Astrocyte (in vitro differentiated cells and primary cell): ENCODE results near the gene SUFU. TPM values are rescaled to one million over a fixed set of nuclear protein-coding genes. Genes with fewer than 3 reads are reported as not detected.

Experiments used
- DNase-seq: peaks from one replicate; pipeline ENCODE4 v3.0.0-alpha.2; 2010; ENCODE audit warnings: low read depth
- FAIRE-seq: peaks from 2 replicates; lab custom pipeline; 2011; peaks lifted over from hg19 to GRCh38; lab: Jason Lieb, UNC
- H2AFZ ChIP-seq: 2 replicates; pipeline ENCODE4 v1.6.0; 2012; ENCODE audit warnings: low read depth, low read length, inconsistent platforms
- H3K27ac ChIP-seq: 2 replicates; pipeline ENCODE4 v1.5.1; 2011; ENCODE audit warnings: low read depth, low read length, inconsistent platforms
- H3K27me3 ChIP-seq: 2 replicates; pipeline ENCODE4 v1.6.0; 2011; ENCODE audit warnings: low read length, inconsistent platforms; ENCODE audit not compliant: insufficient read depth
- H3K36me3 ChIP-seq: 2 replicates; pipeline ENCODE4 v1.5.1; 2011; ENCODE audit warnings: low read length, inconsistent platforms; ENCODE audit not compliant: insufficient read depth
- H3K4me1 ChIP-seq: 2 replicates; pipeline ENCODE4 v1.5.1; 2011; ENCODE audit warnings: low read length, inconsistent platforms; ENCODE audit not compliant: insufficient read depth
- H3K4me2 ChIP-seq: 2 replicates; pipeline ENCODE4 v1.6.0; 2012; ENCODE audit warnings: low read length, inconsistent platforms
- H3K4me3 ChIP-seq: 2 replicates; pipeline ENCODE4 v1.5.1; 2011; ENCODE audit warnings: low read depth, mild to moderate bottlenecking, low read length, inconsistent platforms; ENCODE audit not compliant: insufficient read depth
- H3K79me2 ChIP-seq: 2 replicates; pipeline ENCODE4 v1.6.0; 2012; ENCODE audit warnings: mild to moderate bottlenecking, low read length, inconsistent platforms; ENCODE audit not compliant: insufficient read depth
- H3K9ac ChIP-seq: 2 replicates; pipeline ENCODE4 v1.6.0; 2012; ENCODE audit warnings: mild to moderate bottlenecking, low read length, inconsistent platforms
- H3K9me3 ChIP-seq: 2 replicates; pipeline ENCODE4 v1.5.1; 2012; ENCODE audit warnings: low read depth, mild to moderate bottlenecking, low read length, inconsistent platforms; ENCODE audit not compliant: insufficient read depth
- H4K20me1 ChIP-seq: 2 replicates; pipeline ENCODE4 v1.6.0; 2012; ENCODE audit warnings: low read length, inconsistent platforms; ENCODE audit not compliant: insufficient read depth
- H3K27ac Mint-ChIP-seq: one replicate; pipeline ENCODE4 v1.8.0; 2021; ENCODE audit warnings: mild to moderate bottlenecking, mixed read lengths; ENCODE audit not compliant: unreplicated experiment
- H3K27me3 Mint-ChIP-seq: one replicate; pipeline ENCODE4 v1.8.0; 2021; ENCODE audit warnings: low read depth, mixed read lengths; ENCODE audit not compliant: unreplicated experiment
- H3K36me3 Mint-ChIP-seq: one replicate; pipeline ENCODE4 v1.8.0; 2021; ENCODE audit warnings: low read depth, mixed read lengths; ENCODE audit not compliant: unreplicated experiment
- H3K4me1 Mint-ChIP-seq: one replicate; pipeline ENCODE4 v1.8.0; 2021; ENCODE audit warnings: low read depth, mixed read lengths; ENCODE audit not compliant: unreplicated experiment
- H3K4me3 Mint-ChIP-seq: one replicate; pipeline ENCODE4 v1.8.0; 2021; ENCODE audit warnings: mild to moderate bottlenecking, moderate library complexity, mixed read lengths; ENCODE audit not compliant: unreplicated experiment
- H3K9me3 Mint-ChIP-seq: one replicate; pipeline ENCODE4 v1.8.0; 2021; ENCODE audit warnings: mild to moderate bottlenecking, mixed read lengths; ENCODE audit not compliant: unreplicated experiment
- EZH2 ChIP-seq: IDR thresholded peaks from 2 replicates; pipeline ENCODE4 v1.6.1; 2012; ENCODE audit warnings: mild to moderate bottlenecking, low read length, inconsistent platforms; ENCODE audit not compliant: insufficient read depth
- total RNA-seq: library from RNA; stranded (reverse); gene quantifications from 2 replicates; pipeline ENCODE4 v1.2.1, GENCODE V29; 2021
- TF ChIP-seq, protein P1 (sequence below): IDR thresholded peaks from 2 replicates; pipeline ENCODE4 v1.5.1; 2011; ENCODE audit warnings: low read depth, mild to moderate bottlenecking, inconsistent platforms, low read length, moderate library complexity; ENCODE audit not compliant: insufficient read depth

The SUFU gene
- total RNA-seq, 1 donor from 2014 or later, result 25.8 TPM

GRCh38 chr10:102581981-102582580, 78.3 kb downstream of the SUFU start:
- H3K27ac Mint-ChIP-seq, result peak overlapping the region; percentile 34
- Histone ChIP-seq H2AFZ (no peak overlapping the region), H4K20me1 (peaks cover 48% of the 10 kb centered on the region), H3K9ac (no peak overlapping the region), H3K27me3 (no peaks in the 10 kb centered on the region), H3K4me1 (peaks cover 9% of the 10 kb centered on the region), H3K4me3 (no peak overlapping the region), H3K4me2 (no peak overlapping the region), H3K36me3 (no peaks in the 10 kb centered on the region), H3K27ac (no peak overlapping the region), H3K9me3 (no peaks in the 10 kb centered on the region), H3K79me2 (peaks cover 3% of the 10 kb centered on the region)
- H3K36me3 Mint-ChIP-seq, result no peaks in the 10 kb centered on the region
- H3K9me3 Mint-ChIP-seq, result no peaks in the 10 kb centered on the region
- DNase-seq, result no peak
- no peak overlapping the region for H3K4me3 Mint-ChIP-seq
- TF ChIP-seq, protein P1, sequence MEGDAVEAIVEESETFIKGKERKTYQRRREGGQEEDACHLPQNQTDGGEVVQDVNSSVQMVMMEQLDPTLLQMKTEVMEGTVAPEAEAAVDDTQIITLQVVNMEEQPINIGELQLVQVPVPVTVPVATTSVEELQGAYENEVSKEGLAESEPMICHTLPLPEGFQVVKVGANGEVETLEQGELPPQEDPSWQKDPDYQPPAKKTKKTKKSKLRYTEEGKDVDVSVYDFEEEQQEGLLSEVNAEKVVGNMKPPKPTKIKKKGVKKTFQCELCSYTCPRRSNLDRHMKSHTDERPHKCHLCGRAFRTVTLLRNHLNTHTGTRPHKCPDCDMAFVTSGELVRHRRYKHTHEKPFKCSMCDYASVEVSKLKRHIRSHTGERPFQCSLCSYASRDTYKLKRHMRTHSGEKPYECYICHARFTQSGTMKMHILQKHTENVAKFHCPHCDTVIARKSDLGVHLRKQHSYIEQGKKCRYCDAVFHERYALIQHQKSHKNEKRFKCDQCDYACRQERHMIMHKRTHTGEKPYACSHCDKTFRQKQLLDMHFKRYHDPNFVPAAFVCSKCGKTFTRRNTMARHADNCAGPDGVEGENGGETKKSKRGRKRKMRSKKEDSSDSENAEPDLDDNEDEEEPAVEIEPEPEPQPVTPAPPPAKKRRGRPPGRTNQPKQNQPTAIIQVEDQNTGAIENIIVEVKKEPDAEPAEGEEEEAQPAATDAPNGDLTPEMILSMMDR, result no peak
- no peak for TF ChIP-seq EZH2
- no peak for FAIRE-seq
- no peaks in the 10 kb centered on the region for H3K27me3 Mint-ChIP-seq
- peaks cover 30% of the 10 kb centered on the region for H3K4me1 Mint-ChIP-seq

DNA sequence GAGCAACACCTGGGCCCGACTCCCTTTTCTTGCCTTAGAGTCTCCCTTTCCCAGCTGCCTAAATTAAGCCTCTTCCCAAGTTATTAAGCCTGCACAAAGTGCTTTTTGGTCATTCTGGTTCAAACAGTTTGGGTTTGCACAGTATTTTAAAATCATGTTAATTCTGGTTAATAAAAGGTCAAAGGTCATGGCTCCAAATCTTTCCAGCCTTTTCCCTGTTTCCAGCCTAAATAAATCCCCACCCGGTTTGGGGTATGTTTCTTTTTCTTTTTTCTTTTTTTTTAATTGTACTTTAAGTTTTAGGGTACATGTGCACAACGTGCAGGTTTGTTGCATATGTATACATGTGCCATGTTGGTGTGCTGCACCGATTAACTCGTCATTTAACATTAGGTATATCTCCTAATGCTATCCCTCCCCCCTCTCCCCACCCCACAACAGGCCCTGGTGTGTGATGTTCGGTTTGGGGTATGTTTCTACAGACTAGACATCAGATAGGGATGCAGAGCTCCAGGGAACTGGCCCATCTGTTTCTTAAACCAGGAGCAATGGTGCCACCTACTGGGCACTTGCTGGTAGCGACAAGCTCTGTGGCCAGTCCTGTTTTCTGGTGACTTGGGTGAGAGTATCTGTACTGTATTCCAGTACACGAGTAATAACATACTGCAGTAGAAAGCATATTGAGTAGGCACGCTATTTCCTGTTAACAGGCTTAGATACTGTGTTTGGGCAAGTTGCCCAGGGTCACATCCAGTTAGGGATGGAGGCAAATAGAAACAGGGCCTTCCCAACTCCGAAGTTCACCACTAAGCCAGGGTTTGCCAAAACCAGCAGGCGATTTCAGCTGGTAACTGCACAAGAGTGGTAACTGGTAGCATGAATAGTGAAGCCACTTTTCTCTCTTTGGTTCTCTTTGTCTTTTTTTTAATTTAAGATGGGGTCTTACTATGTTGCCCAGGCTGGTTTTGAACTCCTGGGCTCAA, 80.0 kb downstream of the SUFU start:
- Mint-ChIP-seq H3K36me3 (no peaks in the 10 kb centered on the region), H3K4me3 (peak overlapping the region; percentile 31), H3K27me3 (no peaks in the 10 kb centered on the region), H3K27ac (peak overlapping the region; percentile 41), H3K4me1 (peaks cover 29% of the 10 kb centered on the region), H3K9me3 (no peaks in the 10 kb centered on the region)
- H3K27me3 ChIP-seq, result no peaks in the 10 kb centered on the region
- no peak for TF ChIP-seq EZH2
- TF ChIP-seq, protein P1, result peak; percentile 92
- DNase-seq, result peak; percentile 62
- H4K20me1 ChIP-seq, result peaks cover 48% of the 10 kb centered on the region
- no peaks in the 10 kb centered on the region for H3K9me3 ChIP-seq
- peaks cover 3% of the 10 kb centered on the region for H3K79me2 ChIP-seq
- no peak overlapping the region for H3K27ac ChIP-seq
- H3K36me3 ChIP-seq, result no peaks in the 10 kb centered on the region
- H3K4me1 ChIP-seq, result peaks cover 9% of the 10 kb centered on the region
- H3K9ac ChIP-seq, result no peak overlapping the region
- peak; percentile 77 for FAIRE-seq
- no peak overlapping the region for H2AFZ ChIP-seq
- no peak overlapping the region for H3K4me3 ChIP-seq
- no peak overlapping the region for H3K4me2 ChIP-seq

- no peak overlapping the region for H3K9ac ChIP-seq
- H3K27ac Mint-ChIP-seq, result no peak overlapping the region
- no peak overlapping the region for H3K27ac ChIP-seq
- TF ChIP-seq, protein P1, result no peak
- no peak for TF ChIP-seq EZH2
- H3K4me3 ChIP-seq, result no peak overlapping the region
- H3K27me3 ChIP-seq, result no peaks in the 10 kb centered on the region
- no peak for FAIRE-seq
- no peaks in the 10 kb centered on the region for H3K9me3 ChIP-seq
- H3K4me1 Mint-ChIP-seq, result peaks cover 22% of the 10 kb centered on the region
- H4K20me1 ChIP-seq, result peaks cover 41% of the 10 kb centered on the region
- H3K4me2 ChIP-seq, result no peak overlapping the region
- DNase-seq, result no peak
- H3K9me3 Mint-ChIP-seq, result no peaks in the 10 kb centered on the region
- no peaks in the 10 kb centered on the region for H3K36me3 Mint-ChIP-seq
- no peak overlapping the region for H3K4me3 Mint-ChIP-seq
- H2AFZ ChIP-seq, result no peak overlapping the region
- peaks cover 3% of the 10 kb centered on the region for H3K79me2 ChIP-seq
- H3K36me3 ChIP-seq, result no peaks in the 10 kb centered on the region
- no peaks in the 10 kb centered on the region for H3K27me3 Mint-ChIP-seq
- no peaks in the 10 kb centered on the region for H3K4me1 ChIP-seq
Measured at GRCh38 chr10:102585026-102585425, 81.3 kb downstream of the SUFU start.
